ENCODE results near the gene GOLPH3L.
"Not testable (repeated sequence)": the region's sequence is repeated elsewhere in the genome, so short reads cannot be mapped to it uniquely, and the experiment has no call there.

Gene GOLPH3L

DNA sequence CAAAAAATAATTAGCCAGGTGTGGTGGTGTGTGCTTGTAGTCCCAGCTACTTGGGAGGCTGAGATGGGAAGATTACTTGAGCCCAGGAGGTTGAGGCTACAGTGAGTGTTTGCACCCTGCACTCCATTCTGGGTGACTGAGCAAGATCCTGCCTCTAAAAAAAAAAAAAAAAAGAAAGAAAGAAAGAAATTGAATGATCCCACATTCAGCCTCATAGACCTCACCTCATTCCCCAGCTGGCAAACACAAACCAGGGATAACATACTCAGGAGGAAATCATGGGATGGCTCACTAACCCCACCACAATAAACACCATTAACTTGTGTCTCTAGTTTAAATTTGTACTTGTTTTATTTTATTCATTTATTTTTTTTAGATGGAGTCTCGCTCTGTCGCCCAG, 76.0 kb downstream of the GOLPH3L start:
- Histone ChIP-seq H3K27me3 (replicated peaks; ENCODE audit: control insufficient read depth, insufficient read depth, low read length, poor library complexity, severe bottlenecking) (no peaks in the 10 kb centered on the region), H3K27ac (ENCODE audit: insufficient read depth, low read length, poor library complexity, severe bottlenecking) (peak overlapping the region; percentile 59), H3K4me1 (ENCODE audit: control insufficient read depth, insufficient read depth, low read length, poor library complexity, severe bottlenecking) (peaks cover 3% of the 10 kb centered on the region), H3K36me3 (ENCODE audit: control insufficient read depth, insufficient read depth, low read length) (peaks cover 36% of the 10 kb centered on the region), H3K9me3 (ENCODE audit: control insufficient read depth, low read length) (no peaks in the 10 kb centered on the region), H3K4me3 (ENCODE audit: insufficient read depth, low read depth, low read length, poor library complexity, severe bottlenecking) (no peak overlapping the region)
- no peak for DNase-seq

- H3K4me3 ChIP-seq (ENCODE audit: insufficient read depth, low read depth, low read length, poor library complexity, severe bottlenecking): no peak overlapping the region
- DNase-seq: no peak
- H3K27ac ChIP-seq (ENCODE audit: insufficient read depth, low read length, poor library complexity, severe bottlenecking): no peak overlapping the region
- peaks cover 3% of the 10 kb centered on the region for H3K4me1 ChIP-seq (ENCODE audit: control insufficient read depth, insufficient read depth, low read length, poor library complexity, severe bottlenecking)
- no peaks in the 10 kb centered on the region for H3K27me3 ChIP-seq (replicated peaks; ENCODE audit: control insufficient read depth, insufficient read depth, low read length, poor library complexity, severe bottlenecking)
- no peaks in the 10 kb centered on the region for H3K9me3 ChIP-seq (ENCODE audit: control insufficient read depth, low read length)
- peaks cover 26% of the 10 kb centered on the region for H3K36me3 ChIP-seq (ENCODE audit: control insufficient read depth, insufficient read depth, low read length)
Measured at GRCh38 chr1:150619576-150620509, 77.1 kb downstream of the GOLPH3L start.

DNA sequence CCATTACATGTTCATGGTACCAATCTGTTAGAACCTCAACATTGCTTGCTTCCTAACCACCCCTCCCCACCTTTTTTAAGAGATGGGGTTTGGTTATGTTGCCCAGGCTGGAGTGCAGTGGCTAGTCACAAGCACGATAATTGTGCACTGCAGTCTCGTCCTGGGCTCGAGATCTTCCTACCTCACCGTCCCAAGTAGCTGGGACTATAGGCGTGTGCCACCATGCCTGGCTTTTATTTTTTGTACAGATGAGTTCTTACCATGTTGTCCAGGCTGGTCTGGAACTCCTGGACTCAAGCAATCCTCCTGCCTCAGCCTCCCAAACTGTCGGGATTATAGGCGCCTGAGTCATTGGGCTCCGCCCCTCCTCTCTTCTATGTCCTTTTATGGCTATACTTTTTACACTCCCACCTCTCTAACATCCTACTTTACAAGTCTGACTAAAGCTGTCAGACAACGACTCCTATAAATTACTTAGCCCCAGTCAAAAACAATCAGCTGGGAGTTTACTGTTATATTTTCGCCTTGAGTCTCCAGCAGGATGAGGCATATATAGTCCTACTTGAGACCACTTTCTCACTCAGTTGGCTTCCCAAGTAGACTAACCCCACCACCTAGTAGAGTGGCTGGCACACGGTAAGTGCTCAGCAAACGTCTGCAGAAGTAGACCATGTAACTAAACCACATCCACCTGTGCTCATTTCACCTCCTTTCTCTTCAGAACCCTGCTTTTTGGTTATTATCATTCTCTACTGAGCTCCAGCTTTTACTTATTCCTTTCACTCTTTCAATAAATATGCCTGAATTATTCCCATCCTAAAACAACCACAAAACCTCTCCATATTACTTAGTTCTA, 81.4 kb downstream of the GOLPH3L start:
- peak overlapping the region; percentile 25 for H3K27ac ChIP-seq (ENCODE audit: insufficient read depth, low read length, poor library complexity, severe bottlenecking)
- DNase-seq: peak in 1 of 3 donors; percentile 25
- H3K4me3 ChIP-seq (ENCODE audit: insufficient read depth, low read depth, low read length, poor library complexity, severe bottlenecking): no peak overlapping the region
- peaks cover 30% of the 10 kb centered on the region for H3K4me1 ChIP-seq (ENCODE audit: control insufficient read depth, insufficient read depth, low read length, poor library complexity, severe bottlenecking)
- H3K9me3 ChIP-seq (ENCODE audit: control insufficient read depth, low read length): no peaks in the 10 kb centered on the region
- no peaks in the 10 kb centered on the region for H3K27me3 ChIP-seq (replicated peaks; ENCODE audit: control insufficient read depth, insufficient read depth, low read length, poor library complexity, severe bottlenecking)
- peaks cover 5% of the 10 kb centered on the region for H3K36me3 ChIP-seq (ENCODE audit: control insufficient read depth, insufficient read depth, low read length)

GRCh38 chr1:150613061-150613920, 83.7 kb downstream of the GOLPH3L start:
- H3K4me3 ChIP-seq (ENCODE audit: insufficient read depth, low read depth, low read length, poor library complexity, severe bottlenecking): no peak overlapping the region

GRCh38 chr1:150612014-150612345, 85.0 kb downstream of the GOLPH3L start:
- Histone ChIP-seq H3K4me3 (ENCODE audit: insufficient read depth, low read depth, low read length, poor library complexity, severe bottlenecking) (peak overlapping the region; percentile 26), H3K27ac (ENCODE audit: insufficient read depth, low read length, poor library complexity, severe bottlenecking) (peak overlapping the region; percentile 97), H3K4me1 (ENCODE audit: control insufficient read depth, insufficient read depth, low read length, poor library complexity, severe bottlenecking) (peaks cover 32% of the 10 kb centered on the region)

More at GRCh38 chr1:150613061-150613920, 83.7 kb downstream of the GOLPH3L start:
- H3K4me1 ChIP-seq (ENCODE audit: control insufficient read depth, insufficient read depth, low read length, poor library complexity, severe bottlenecking): peaks cover 32% of the 10 kb centered on the region
- H3K27me3 ChIP-seq (replicated peaks; ENCODE audit: control insufficient read depth, insufficient read depth, low read length, poor library complexity, severe bottlenecking): no peaks in the 10 kb centered on the region
- no peaks in the 10 kb centered on the region for H3K36me3 ChIP-seq (ENCODE audit: control insufficient read depth, insufficient read depth, low read length)
- H3K9me3 ChIP-seq (ENCODE audit: control insufficient read depth, low read length): no peaks in the 10 kb centered on the region
- DNase-seq: peak in 2 of 3 donors; percentile 44 to 51
- H3K27ac ChIP-seq (ENCODE audit: insufficient read depth, low read length, poor library complexity, severe bottlenecking): peak overlapping the region; percentile 97

DNA sequence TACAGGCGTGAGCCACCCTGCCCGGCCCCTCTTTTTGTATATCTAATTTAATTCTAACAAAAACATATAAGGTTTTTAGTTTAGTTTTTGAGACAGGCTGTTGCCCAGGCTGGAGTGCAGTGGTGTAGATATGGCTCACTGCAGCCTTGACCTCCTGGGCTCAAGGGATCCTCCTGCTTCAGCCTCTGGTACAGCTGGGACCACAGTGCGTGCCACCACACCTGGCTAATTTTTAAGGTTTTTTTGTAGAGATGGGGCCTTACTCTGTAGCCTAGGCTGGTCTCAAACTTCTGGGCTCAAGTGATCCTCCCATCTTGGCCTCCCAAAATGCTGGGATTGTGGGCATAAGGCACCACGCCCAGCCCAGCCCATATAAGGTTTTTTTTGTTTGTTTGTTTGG, 86.4 kb downstream of the GOLPH3L start:
- Histone ChIP-seq H3K27me3 (replicated peaks; ENCODE audit: control insufficient read depth, insufficient read depth, low read length, poor library complexity, severe bottlenecking) (no peaks in the 10 kb centered on the region), H3K4me1 (ENCODE audit: control insufficient read depth, insufficient read depth, low read length, poor library complexity, severe bottlenecking) (peaks cover 32% of the 10 kb centered on the region), H3K36me3 (ENCODE audit: control insufficient read depth, insufficient read depth, low read length) (no peaks in the 10 kb centered on the region), H3K27ac (ENCODE audit: insufficient read depth, low read length, poor library complexity, severe bottlenecking) (peak overlapping the region; percentile 97), H3K9me3 (ENCODE audit: control insufficient read depth, low read length) (no peaks in the 10 kb centered on the region), H3K4me3 (ENCODE audit: insufficient read depth, low read depth, low read length, poor library complexity, severe bottlenecking) (no peak overlapping the region)
- DNase-seq: no peak

More at GRCh38 chr1:150612014-150612345, 85.0 kb downstream of the GOLPH3L start:
- no peaks in the 10 kb centered on the region for H3K9me3 ChIP-seq (ENCODE audit: control insufficient read depth, low read length)
- DNase-seq: no peak
- no peaks in the 10 kb centered on the region for H3K36me3 ChIP-seq (ENCODE audit: control insufficient read depth, insufficient read depth, low read length)
- H3K27me3 ChIP-seq (replicated peaks; ENCODE audit: control insufficient read depth, insufficient read depth, low read length, poor library complexity, severe bottlenecking): no peaks in the 10 kb centered on the region

- Histone ChIP-seq H3K36me3 (ENCODE audit: control insufficient read depth, insufficient read depth, low read length) (no peaks in the 10 kb centered on the region), H3K9me3 (ENCODE audit: control insufficient read depth, low read length) (no peaks in the 10 kb centered on the region), H3K27me3 (replicated peaks; ENCODE audit: control insufficient read depth, insufficient read depth, low read length, poor library complexity, severe bottlenecking) (no peaks in the 10 kb centered on the region), H3K27ac (ENCODE audit: insufficient read depth, low read length, poor library complexity, severe bottlenecking) (peak overlapping the region; percentile 97), H3K4me1 (ENCODE audit: control insufficient read depth, insufficient read depth, low read length, poor library complexity, severe bottlenecking) (peaks cover 32% of the 10 kb centered on the region), H3K4me3 (ENCODE audit: insufficient read depth, low read depth, low read length, poor library complexity, severe bottlenecking) (no peak overlapping the region)
- DNase-seq: no peak
Measured at GRCh38 chr1:150609732-150610131, 87.2 kb downstream of the GOLPH3L start.

GRCh38 chr1:150606463-150607142, 90.4 kb downstream of the GOLPH3L start:
- no peak for DNase-seq
- H3K4me3 ChIP-seq (ENCODE audit: insufficient read depth, low read depth, low read length, poor library complexity, severe bottlenecking): no peak overlapping the region
- no peaks in the 10 kb centered on the region for H3K36me3 ChIP-seq (ENCODE audit: control insufficient read depth, insufficient read depth, low read length)
- H3K27ac ChIP-seq (ENCODE audit: insufficient read depth, low read length, poor library complexity, severe bottlenecking): no peak overlapping the region
- no peaks in the 10 kb centered on the region for H3K27me3 ChIP-seq (replicated peaks; ENCODE audit: control insufficient read depth, insufficient read depth, low read length, poor library complexity, severe bottlenecking)
- H3K9me3 ChIP-seq (ENCODE audit: control insufficient read depth, low read length): no peaks in the 10 kb centered on the region
- peaks cover 9% of the 10 kb centered on the region for H3K4me1 ChIP-seq (ENCODE audit: control insufficient read depth, insufficient read depth, low read length, poor library complexity, severe bottlenecking)

GRCh38 chr1:150605451-150605731, 91.6 kb downstream of the GOLPH3L start:
- not testable (repeated sequence) for H3K36me3 ChIP-seq (ENCODE audit: control insufficient read depth, insufficient read depth, low read length); H3K27ac ChIP-seq (ENCODE audit: insufficient read depth, low read length, poor library complexity, severe bottlenecking); H3K27me3 ChIP-seq (replicated peaks; ENCODE audit: control insufficient read depth, insufficient read depth, low read length, poor library complexity, severe bottlenecking); DNase-seq; H3K9me3 ChIP-seq (ENCODE audit: control insufficient read depth, low read length); H3K4me1 ChIP-seq (ENCODE audit: control insufficient read depth, insufficient read depth, low read length, poor library complexity, severe bottlenecking); H3K4me3 ChIP-seq (ENCODE audit: insufficient read depth, low read depth, low read length, poor library complexity, severe bottlenecking)
